Endothelial cell of umbilical vein (primary cell): ENCODE results near the gene POR. TPM values are rescaled to one million over a fixed set of nuclear protein-coding genes. Genes with fewer than 3 reads are reported as not detected.

Experiments
- BruUV-seq: library from RNA; stranded (reverse); fragments of 400-500 nt; replicated peaks from 2 replicates; lab custom pipeline; 2021; lab: Mats Ljungman, UMichigan
- CTCF ChIA-PET: fragments of 300-600, 350-600 bp; sonication (Branson Sonifier 250); formaldehyde crosslinking; loops from one replicate; lab custom pipeline; 2021; ENCODE audit warnings: antibody characterized with exemption, inconsistent platforms; lab: Charles Lee
- POLR2A ChIA-PET: fragments of 300-600, 350-600 bp; sonication (Branson Sonifier 250); formaldehyde crosslinking; loops from one replicate; lab custom pipeline; 2021; ENCODE audit warnings: antibody characterized with exemption, inconsistent platforms; lab: Charles Lee
- DNase-seq: peaks from one replicate; pipeline ENCODE4 v3.0.0-alpha.2; 2011; ENCODE audit warnings: low read depth, low spot score
- FAIRE-seq: peaks from 2 replicates; lab custom pipeline; 2011; peaks lifted over from hg19 to GRCh38; lab: Jason Lieb, UNC
- H2AFZ ChIP-seq: 2 replicates; pipeline ENCODE4 v1.6.0; 2012; ENCODE audit warnings: low read depth, low read length, control low read depth, inconsistent platforms
- H3K27ac ChIP-seq: 2 replicates; pipeline ENCODE4 v1.5.1; 2011; ENCODE audit warnings: low read depth, mild to moderate bottlenecking, control low read depth, low read length, moderate library complexity; ENCODE audit not compliant: insufficient read depth
- H3K27me3 ChIP-seq, 2 experiments: 2 replicates each; pipeline versions ENCODE4 v1.6.0 to v1.6.1; 2011; ENCODE audit warnings: low read length in 2 of 2, mixed read lengths in 1 of 2; ENCODE audit not compliant: control insufficient read depth in 2 of 2, insufficient read depth in 2 of 2
- H3K36me3 ChIP-seq, 2 experiments: 2 replicates in 1 of 2; 3 replicates in 1 of 2; pipeline ENCODE4 v1.5.1; 2011; ENCODE audit warnings: low read length in 2 of 2, mild to moderate bottlenecking in 1 of 2, moderate library complexity in 1 of 2; ENCODE audit not compliant: control insufficient read depth in 2 of 2, insufficient read depth in 2 of 2; ENCODE audit errors: extremely low read depth in 1 of 2
- H3K4me1 ChIP-seq: 3 replicates; pipeline ENCODE4 v1.5.1; 2011; ENCODE audit warnings: mild to moderate bottlenecking, low read length; ENCODE audit not compliant: control insufficient read depth, insufficient read depth; ENCODE audit errors: extremely low read depth
- H3K4me2 ChIP-seq: 2 replicates; pipeline ENCODE4 v1.6.1; 2011; ENCODE audit warnings: low read length, control low read depth, mixed read lengths; ENCODE audit not compliant: insufficient read depth
- H3K4me3 ChIP-seq, 3 experiments: fragments of 200-600 bp in 1 of 3; sonication (generic), shearing (Covaris generic) in 1 of 3; replicated peaks in 1 of 3; 2 replicates each; pipeline ENCODE4 v1.5.1; 2011 to 2016; ENCODE audit warnings: control low read depth in 3 of 3, low read length in 3 of 3, mild to moderate bottlenecking in 2 of 3, inconsistent platforms in 1 of 3, low read depth in 1 of 3, moderate library complexity in 1 of 3; ENCODE audit not compliant: insufficient read depth in 1 of 3
- H3K79me2 ChIP-seq: 2 replicates; pipeline ENCODE4 v1.6.0; 2012; ENCODE audit warnings: low read length, inconsistent platforms; ENCODE audit not compliant: control insufficient read depth, insufficient read depth
- H3K9ac ChIP-seq: replicated peaks from 2 replicates; pipeline ENCODE3; 2011; ENCODE audit warnings: low read length, control low read depth; ENCODE audit not compliant: insufficient read depth; ENCODE audit errors: extremely low read depth
- H3K9me1 ChIP-seq: replicated peaks from 3 replicates; pipeline ENCODE4 v1.6.0; 2011; ENCODE audit warnings: mild to moderate bottlenecking, low read length; ENCODE audit not compliant: control insufficient read depth, insufficient read depth; ENCODE audit errors: extremely low read depth
- H3K9me3 ChIP-seq: replicated peaks from 2 replicates; pipeline ENCODE4 v1.5.1; 2012; ENCODE audit warnings: low read length, inconsistent platforms; ENCODE audit not compliant: control insufficient read depth, insufficient read depth
- H4K20me1 ChIP-seq: replicated peaks from 2 replicates; pipeline ENCODE3; 2011; ENCODE audit warnings: mild to moderate bottlenecking, low read length; ENCODE audit not compliant: control insufficient read depth, insufficient read depth; ENCODE audit errors: extremely low read depth
- CTCF ChIP-seq, 2 donors: IDR thresholded peaks; 1 replicate in 1 of 2; 2 replicates in 1 of 2; pipeline ENCODE4 v1.5.1; 2011; ENCODE audit warnings: low read length in 2 of 2, mild to moderate bottlenecking in 2 of 2, moderate library complexity in 2 of 2, control low read depth in 1 of 2, inconsistent platforms in 1 of 2, low read depth in 1 of 2; ENCODE audit not compliant: insufficient read depth in 1 of 2; ENCODE audit errors: extremely low read depth in 1 of 2
- EZH2 ChIP-seq: IDR thresholded peaks from 2 replicates; pipeline ENCODE4 v1.6.1; 2012; ENCODE audit warnings: borderline replicate concordance, low read depth, mild to moderate bottlenecking, moderate library complexity, low read length, inconsistent platforms; ENCODE audit not compliant: severe bottlenecking
- FOS ChIP-seq: IDR thresholded peaks from 2 replicates; pipeline ENCODE4 v1.6.1; 2011; ENCODE audit warnings: mild to moderate bottlenecking, low read length, moderate library complexity, borderline replicate concordance; ENCODE audit not compliant: insufficient read depth
- GATA2 ChIP-seq: IDR thresholded peaks from 2 replicates; pipeline ENCODE4 v1.7.0; 2011; ENCODE audit warnings: low read depth, mild to moderate bottlenecking, moderate library complexity, mixed read lengths, low read length; ENCODE audit not compliant: insufficient read length, insufficient read depth
- JUN ChIP-seq: IDR thresholded peaks from 2 replicates; pipeline ENCODE4 v1.6.1; 2011; ENCODE audit warnings: borderline replicate concordance, low read depth; ENCODE audit not compliant: insufficient read length, insufficient read depth
- MAX ChIP-seq: IDR thresholded peaks from 2 replicates; pipeline ENCODE4 v1.6.1; 2011; ENCODE audit not compliant: insufficient read depth, insufficient read length
- MYC ChIP-seq: IDR thresholded peaks from one replicate; pipeline ENCODE4 v1.6.1; 2011; ENCODE audit warnings: mild to moderate bottlenecking, low read depth, low read length
- POLR2A ChIP-seq: IDR thresholded peaks from 2 replicates; pipeline ENCODE4 v1.6.1; 2012; ENCODE audit warnings: low read depth, mild to moderate bottlenecking, control low read depth, low read length
- POLR2AphosphoS5 ChIP-seq: IDR thresholded peaks from 2 replicates; pipeline ENCODE4 v1.6.1; 2012; ENCODE audit warnings: low read depth, mild to moderate bottlenecking, control low read depth, low read length, moderate library complexity; ENCODE audit not compliant: insufficient read depth
- dilution Hi-C: fragments of 300-500 bp; cut with MboI; formaldehyde crosslinking; loops from one replicate; pipeline ENCODE4 v1.15.0; 2019; ENCODE audit warnings: low sequenced_read_pairs; ENCODE audit not compliant: extremely low pct_ligation_motif_present
- intact Hi-C: fragments of 100-400 bp; cut with micrococcal nuclease; formaldehyde crosslinking; loops from one replicate; pipeline ENCODE4 v1.10.0; 2022
- polyA plus RNA-seq, 4 experiments: library from polyadenylated mRNA; depleted of rRNA in 3 of 4; stranded (reverse) in 3 of 4; unstranded in 1 of 4; fragments of >200 nt; gene quantifications; 2 replicates each; pipeline versions ENCODE4 v1.2.1 to v1.2.3, GENCODE V29; 2011 to 2012; ENCODE audit warnings: missing spikeins in 1 of 4
- total RNA-seq: library from RNA; stranded (reverse); gene quantifications from 2 replicates; pipeline ENCODE4 v1.2.3, GENCODE V29; 2021

POR gene
- total and polyA plus RNA-seq, 2 donors (not counting 3 experiments of a cell fraction or from before 2014, with no cell fraction given): 59.5 to 73.6 TPM

GRCh38 chr7:75944507-75944906 is 29.6 kb downstream of the POR start:
- Histone ChIP-seq H3K9me1 (no peaks in the 10 kb centered on the region), H3K4me3 (no peak overlapping the region), H4K20me1 (no peaks in the 10 kb centered on the region), H3K27ac (no peak overlapping the region), H2AFZ (no peak overlapping the region), H3K36me3 (no peaks in the 10 kb centered on the region), H3K4me2 (no peak overlapping the region), H3K9me3 (no peaks in the 10 kb centered on the region), H3K79me2 (no peaks in the 10 kb centered on the region), H3K9ac (no peak overlapping the region), H3K4me1 (peaks cover 3% of the 10 kb centered on the region), H3K27me3 (no peaks in the 10 kb centered on the region)
- BruUV-seq: no TSS peak
- ChIA-PET POLR2A (no interaction called here), CTCF (no interaction called here)
- intact Hi-C loops: no loop called here
- no peak for FAIRE-seq
- no peak for DNase-seq
- TF ChIP-seq EZH2: no peak
- dilution Hi-C loops: no loop called here

GRCh38 chr7:75945297-75946168 is 30.6 kb downstream of the POR start:
- H3K4me2 ChIP-seq: no peak overlapping the region
- H3K27me3 ChIP-seq: no peaks in the 10 kb centered on the region
- H3K36me3 ChIP-seq: no peaks in the 10 kb centered on the region
- FAIRE-seq (peak; percentile 24), DNase-seq (no peak)
- BruUV-seq: no TSS peak
- intact Hi-C loops: no loop called here
- dilution Hi-C loops: no loop called here
- peaks cover 3% of the 10 kb centered on the region for H3K4me1 ChIP-seq
- no peak overlapping the region for H3K4me3 ChIP-seq
- no peaks in the 10 kb centered on the region for H3K9me1 ChIP-seq
- TF ChIP-seq POLR2A: no peak
- TF ChIP-seq CTCF (IDR thresholded peaks at IDR 0.05; ENCODE audit: extremely low read depth in 1 of 2, insufficient read depth in 1 of 2, low read depth in 1 of 2, low read length in 2 of 2): no peak
- no peak for TF ChIP-seq GATA2
- TF ChIP-seq MAX: no peak
- no peak for TF ChIP-seq FOS
- TF ChIP-seq POLR2AphosphoS5: no peak
- TF ChIP-seq MYC: no peak
- TF ChIP-seq EZH2: no peak
- no peak for TF ChIP-seq JUN
- no peaks in the 10 kb centered on the region for H3K9me3 ChIP-seq
- CTCF ChIA-PET: no interaction called here
- H3K27ac ChIP-seq: no peak overlapping the region
- H2AFZ ChIP-seq: no peak overlapping the region
- no peaks in the 10 kb centered on the region for H3K79me2 ChIP-seq
- H4K20me1 ChIP-seq: no peaks in the 10 kb centered on the region
- POLR2A ChIA-PET: no interaction called here
- H3K9ac ChIP-seq: no peak overlapping the region
